ENCODE data around the gene RALGPS1. TPM values are rescaled to one million over a fixed set of nuclear protein-coding genes. Genes with fewer than 3 reads are reported as not detected.

Gene RALGPS1
- total and polyA plus RNA-seq, 2 donors (not counting 1 experiment from before 2014, with no cell fraction given) = 19.7 to 39.9 TPM

GRCh38 chr9:127174386-127175318, 260.1 kb downstream of the RALGPS1 start:
- H3K4me3 ChIP-seq (ENCODE audit: control extremely low read depth in 1 of 5, extremely low read depth in 1 of 5, insufficient read depth in 1 of 5, low read depth in 2 of 5, low read length in 4 of 5) = no peak overlapping the region
- no peaks in the 10 kb centered on the region for H3K27me3 ChIP-seq (replicated peaks in 1 of 4; ENCODE audit: control extremely low read depth in 1 of 4, control insufficient read depth in 3 of 4, insufficient read depth in 4 of 4, low read length in 3 of 4)
- H3K4me1 ChIP-seq (ENCODE audit: control insufficient read depth in 2 of 2, insufficient read depth in 2 of 2, low read length in 2 of 2) = no peaks in the 10 kb centered on the region
- H2AFZ ChIP-seq (ENCODE audit: insufficient read depth, low read depth, low read length, poor library complexity, severe bottlenecking) = no peak overlapping the region
- intact Hi-C loops (cut with micrococcal nuclease) = no loop called here
- DNase-seq (no peak), ATAC-seq (ENCODE audit: low read depth) (no peak)
- no peak overlapping the region for H3K4me2 ChIP-seq (replicated peaks; ENCODE audit: low read depth, low read length, poor library complexity, severe bottlenecking)
- H3K27ac ChIP-seq (ENCODE audit: low read length in 2 of 2) = no peak overlapping the region
- H4K20me1 ChIP-seq (ENCODE audit: control insufficient read depth, insufficient read depth, low read length, poor library complexity, severe bottlenecking) = no peaks in the 10 kb centered on the region
- no peak overlapping the region for H3K9ac ChIP-seq (ENCODE audit: low read length)
- H3K36me3 ChIP-seq (replicated peaks in 1 of 2; ENCODE audit: control extremely low read depth in 1 of 2, control insufficient read depth in 1 of 2, extremely low read depth in 1 of 2, insufficient read depth in 2 of 2, low read length in 1 of 2) = peaks cover 0 to 11% of the 10 kb centered on the region in 2 experiments
- no peaks in the 10 kb centered on the region for H3K79me2 ChIP-seq (ENCODE audit: control insufficient read depth, insufficient read depth, low read length)
- no peaks in the 10 kb centered on the region for H3K27me3 Mint-ChIP-seq
- TF ChIP-seq CTCF (IDR thresholded peaks at IDR 0.05) (no peak), EZH2 (IDR thresholded peaks at IDR 0.05; ENCODE audit: borderline replicate concordance, insufficient read depth, low read depth, low read length, poor library complexity, severe bottlenecking) (no peak)
- POLR2A ChIA-PET = no interaction called here
- no peaks in the 10 kb centered on the region for H3K4me1 Mint-ChIP-seq
- H3K27ac Mint-ChIP-seq = no peak overlapping the region
- WGBS (ENCODE audit: insufficient coverage) = 88% methylated on average over 11 of the region's 12 CpGs
- no peaks in the 10 kb centered on the region for H3K9me3 Mint-ChIP-seq (ENCODE audit: insufficient read depth)
- no peaks in the 10 kb centered on the region for H3K9me3 ChIP-seq (ENCODE audit: control extremely low read depth in 1 of 3, control insufficient read depth in 2 of 3, insufficient read depth in 1 of 3, low read length in 2 of 3)
- CTCF ChIA-PET = no interaction called here
- no peak overlapping the region for H3K4me3 Mint-ChIP-seq

GRCh38 chr9:127175319-127175715, 260.7 kb downstream of the RALGPS1 start:
- Histone ChIP-seq H3K27me3 (replicated peaks in 1 of 4; ENCODE audit: control extremely low read depth in 1 of 4, control insufficient read depth in 3 of 4, insufficient read depth in 4 of 4, low read length in 3 of 4) (no peaks in the 10 kb centered on the region), H4K20me1 (ENCODE audit: control insufficient read depth, insufficient read depth, low read length, poor library complexity, severe bottlenecking) (no peaks in the 10 kb centered on the region), H3K4me2 (replicated peaks; ENCODE audit: low read depth, low read length, poor library complexity, severe bottlenecking) (no peak overlapping the region), H2AFZ (ENCODE audit: insufficient read depth, low read depth, low read length, poor library complexity, severe bottlenecking) (no peak overlapping the region), H3K27ac (ENCODE audit: low read length in 2 of 2) (no peak overlapping the region), H3K4me1 (ENCODE audit: control insufficient read depth in 2 of 2, insufficient read depth in 2 of 2, low read length in 2 of 2) (no peaks in the 10 kb centered on the region), H3K4me3 (ENCODE audit: control extremely low read depth in 1 of 5, extremely low read depth in 1 of 5, insufficient read depth in 1 of 5, low read depth in 2 of 5, low read length in 4 of 5) (no peak overlapping the region), H3K9me3 (ENCODE audit: control extremely low read depth in 1 of 3, control insufficient read depth in 2 of 3, insufficient read depth in 1 of 3, low read length in 2 of 3) (no peaks in the 10 kb centered on the region), H3K79me2 (ENCODE audit: control insufficient read depth, insufficient read depth, low read length) (no peaks in the 10 kb centered on the region), H3K9ac (ENCODE audit: low read length) (no peak overlapping the region), H3K36me3 (replicated peaks in 1 of 2; ENCODE audit: control extremely low read depth in 1 of 2, control insufficient read depth in 1 of 2, extremely low read depth in 1 of 2, insufficient read depth in 2 of 2, low read length in 1 of 2) (peaks cover 0 to 11% of the 10 kb centered on the region in 2 experiments)
- no peak for ATAC-seq (ENCODE audit: low read depth)
- ChIA-PET CTCF (interaction anchor here (1.5 kb wide), 1 partner anchor 9 kb away, joined by 3 read pairs; no protein-coding TSS in a partner anchor), POLR2A (interaction anchor here (0.6 kb wide), 1 partner anchor 8 kb away, joined by 3 read pairs; no protein-coding TSS in a partner anchor)
- TF ChIP-seq EZH2 (IDR thresholded peaks at IDR 0.05; ENCODE audit: borderline replicate concordance, insufficient read depth, low read depth, low read length, poor library complexity, severe bottlenecking) (no peak), CTCF (IDR thresholded peaks at IDR 0.05) (no peak)
- DNase-seq = no peak
- Mint-ChIP-seq H3K27ac (no peak overlapping the region), H3K9me3 (ENCODE audit: insufficient read depth) (no peaks in the 10 kb centered on the region), H3K4me1 (no peaks in the 10 kb centered on the region), H3K4me3 (no peak overlapping the region), H3K27me3 (no peaks in the 10 kb centered on the region)
- intact Hi-C loops (cut with micrococcal nuclease) = no loop called here
- WGBS (ENCODE audit: insufficient coverage) = 92% methylated on average over 4 of the region's 7 CpGs

Measured in B cell (primary cell).